GM18499 (cell line): ENCODE results near the gene FMNL2.

ENCODE experiments used
- ATAC-seq: cut with Tn5 transposase; IDR thresholded peaks from one replicate; pipeline ENCODE4 v1.9.1; 2021; ENCODE audit warnings: moderate number of reproducible peaks; ENCODE audit not compliant: insufficient read depth, unreplicated experiment

The FMNL2 gene

GRCh38 chr2:152594022-152594766 is 259.2 kb downstream of the FMNL2 start:
- ATAC-seq = peak; percentile 61

GRCh38 chr2:152594792-152595191 is 259.8 kb downstream of the FMNL2 start:
- ATAC-seq = no peak

- ATAC-seq = no peak
Observed at GRCh38 chr2:152598975-152599759, 264.2 kb downstream of the FMNL2 start.

GRCh38 chr2:152600051-152600657 is 265.2 kb downstream of the FMNL2 start:
- no peak for ATAC-seq

GRCh38 chr2:152600697-152601096 is 265.7 kb downstream of the FMNL2 start:
- no peak for ATAC-seq

- ATAC-seq = no peak
Observed at GRCh38 chr2:152602750-152603149, 267.8 kb downstream of the FMNL2 start.

- no peak for ATAC-seq
Observed at GRCh38 chr2:152603166-152603565, 268.2 kb downstream of the FMNL2 start.

GRCh38 chr2:152606081-152606480 is 271.1 kb downstream of the FMNL2 start:
- ATAC-seq = no peak

- no peak for ATAC-seq
Observed at GRCh38 chr2:152606941-152607340, 272.0 kb downstream of the FMNL2 start.

- no peak for ATAC-seq
Observed at GRCh38 chr2:152607793-152608300, 272.9 kb downstream of the FMNL2 start.

- ATAC-seq = no peak
Observed at GRCh38 chr2:152609154-152609553, 274.2 kb downstream of the FMNL2 start.

- ATAC-seq = no peak
Observed at GRCh38 chr2:152609699-152610098, 274.7 kb downstream of the FMNL2 start.

- ATAC-seq = peak; percentile 70
Observed at GRCh38 chr2:152611458-152612231, 276.7 kb downstream of the FMNL2 start.

- ATAC-seq = peak; percentile 54
Observed at GRCh38 chr2:152613235-152613634, 278.3 kb downstream of the FMNL2 start.

GRCh38 chr2:152615177-152615576 is 280.2 kb downstream of the FMNL2 start:
- ATAC-seq = no peak

GRCh38 chr2:152617456-152618192 is 282.6 kb downstream of the FMNL2 start:
- no peak for ATAC-seq

- ATAC-seq = no peak
Observed at GRCh38 chr2:152618193-152618564, 283.2 kb downstream of the FMNL2 start.

GRCh38 chr2:152620208-152620607 is 285.2 kb downstream of the FMNL2 start:
- no peak for ATAC-seq

- ATAC-seq = no peak
Observed at GRCh38 chr2:152620985-152621384, 286.0 kb downstream of the FMNL2 start.

GRCh38 chr2:152622219-152622618 is 287.2 kb downstream of the FMNL2 start:
- ATAC-seq = no peak
